Uterus (tissue), 2 donors: ENCODE data around the gene SH2D3C.

Experiments used
- CTCF ChIP-seq, 4 experiments: fragments of 200-600 bp in 2 of 4; fragments of 450-650 bp in 2 of 4; sonication (generic) in 2 of 4; IDR thresholded peaks; one replicate each; pipeline ENCODE4 v1.5.1; 2016 to 2019; ENCODE audit warnings: antibody characterized with exemption in 4 of 4, mild to moderate bottlenecking in 2 of 4, moderate library complexity in 1 of 4
- POLR2A ChIP-seq, 2 donors: fragments of 450-650 bp; IDR thresholded peaks; one replicate each; pipeline ENCODE4 v1.6.1; 2016; ENCODE audit warnings: antibody characterized with exemption in 2 of 2, mild to moderate bottlenecking in 1 of 2, moderate library complexity in 1 of 2

GRCh38 chr9:127735530-127736185 is 42.8 kb downstream of the SH2D3C start:
- no peak for TF ChIP-seq CTCF (IDR thresholded peaks at IDR 0.05)
- no peak for TF ChIP-seq POLR2A (IDR thresholded peaks at IDR 0.05)
